ENCODE data around the gene TBC1D10B.
"Not testable (repeated sequence)": the region's sequence is repeated elsewhere in the genome, so short reads cannot be mapped to it uniquely, and the experiment has no call there.

The TBC1D10B gene

DNA sequence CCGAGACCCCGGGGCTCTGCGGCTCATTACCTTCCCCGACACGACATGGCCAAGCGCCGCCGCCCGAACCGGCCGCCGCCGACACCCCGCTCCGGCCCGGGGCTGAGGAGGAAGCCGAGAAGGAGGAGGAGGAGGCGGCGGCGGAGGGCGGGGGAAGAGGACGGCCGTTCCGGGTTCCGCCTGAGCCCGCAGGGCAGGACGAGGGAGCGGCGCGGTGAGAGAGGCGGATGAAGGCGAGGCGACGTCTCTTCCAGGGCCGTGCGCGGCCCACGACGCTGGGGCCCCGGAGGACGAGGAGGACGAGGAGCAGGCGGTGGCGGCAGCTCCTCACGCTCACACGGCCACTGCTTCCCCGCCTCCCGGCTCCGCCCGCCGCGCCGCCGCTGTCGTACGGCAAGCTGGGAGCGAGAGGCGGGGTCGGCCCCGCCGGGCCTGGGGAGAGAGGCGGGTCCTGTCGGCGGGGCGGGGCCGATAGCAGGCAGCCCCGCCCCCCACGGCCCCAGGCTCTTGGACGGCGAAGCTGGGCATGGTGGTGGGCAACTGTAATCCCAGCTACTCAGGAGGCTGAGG, 35.2 kb downstream of the TBC1D10B start:
- DNase-seq (ENCODE audit: low read depth in 2 of 2) = peak; percentile 75 to 84

DNA sequence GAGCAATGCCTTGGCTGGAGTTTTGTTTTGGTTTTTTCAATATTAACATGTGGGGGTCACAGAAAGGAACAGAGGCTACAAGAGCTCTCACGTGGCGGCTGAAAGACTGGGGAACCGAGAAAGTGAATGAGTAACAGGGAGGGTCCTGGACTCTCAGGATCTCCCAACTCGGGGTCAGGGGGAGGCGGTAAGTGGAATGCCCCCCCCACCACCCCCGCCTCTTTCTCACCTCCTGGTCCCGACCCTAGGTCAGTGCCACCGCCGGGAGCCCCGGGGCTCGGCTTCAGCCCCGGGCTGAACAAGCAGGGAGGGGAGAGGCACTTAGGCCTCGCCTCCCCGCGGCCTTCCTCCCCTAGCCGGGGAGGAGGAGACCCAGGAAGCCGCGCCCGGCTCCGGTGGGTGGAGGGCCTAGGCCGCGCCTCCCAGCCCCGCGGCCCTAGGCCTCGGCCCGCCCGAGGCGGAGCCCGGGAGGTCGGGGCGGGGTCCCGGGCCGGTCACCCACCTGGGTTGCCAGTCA, 35.8 kb downstream of the TBC1D10B start:
- peak; percentile 78 to 81 for DNase-seq (ENCODE audit: low read depth in 2 of 2)

DNA sequence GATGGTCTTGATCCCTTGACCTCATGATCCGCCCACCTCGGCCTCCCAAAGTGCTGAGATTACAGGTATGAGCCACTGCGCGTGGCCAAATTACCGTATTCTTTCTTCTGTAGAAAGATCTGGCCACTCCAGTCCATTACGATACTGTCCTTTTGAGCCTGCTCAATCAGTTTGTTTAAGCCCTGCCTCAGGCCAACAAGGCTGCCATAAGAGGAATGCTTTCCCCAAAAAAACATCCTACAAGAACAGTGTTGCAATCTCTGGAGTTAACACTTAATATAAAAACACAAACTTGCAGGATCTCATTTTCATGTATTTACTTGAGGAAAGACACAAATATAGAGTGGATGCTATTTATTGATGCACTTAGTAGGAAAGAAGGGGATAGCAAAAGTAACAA, 46.1 kb downstream of the TBC1D10B start:
- not testable (repeated sequence) for DNase-seq (ENCODE audit: low read depth in 2 of 2)

DNA sequence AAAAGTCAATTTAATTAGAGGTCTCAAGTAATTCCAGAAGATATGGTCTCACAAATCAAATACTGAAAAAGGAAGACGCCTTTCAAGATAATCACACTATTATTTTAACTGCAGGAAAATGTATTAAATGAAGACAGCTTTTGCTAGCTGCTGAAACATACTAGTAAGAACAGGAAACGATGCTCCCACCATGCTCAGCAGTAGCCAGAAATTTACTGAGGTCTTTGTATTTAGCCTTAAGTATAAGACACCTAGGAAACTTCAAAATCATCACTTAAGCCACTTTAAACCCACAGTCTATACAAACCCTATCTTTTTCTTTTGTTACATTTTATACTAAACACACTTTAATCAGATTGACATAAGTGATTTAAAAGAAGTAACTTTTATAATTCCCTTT, 51.6 kb downstream of the TBC1D10B start:
- DNase-seq (ENCODE audit: low read depth in 2 of 2) = not testable (repeated sequence)

GRCh38 chr16:30310937-30311336, 59.4 kb downstream of the TBC1D10B start:
- not testable (repeated sequence) for DNase-seq (ENCODE audit: low read depth in 2 of 2)

DNA sequence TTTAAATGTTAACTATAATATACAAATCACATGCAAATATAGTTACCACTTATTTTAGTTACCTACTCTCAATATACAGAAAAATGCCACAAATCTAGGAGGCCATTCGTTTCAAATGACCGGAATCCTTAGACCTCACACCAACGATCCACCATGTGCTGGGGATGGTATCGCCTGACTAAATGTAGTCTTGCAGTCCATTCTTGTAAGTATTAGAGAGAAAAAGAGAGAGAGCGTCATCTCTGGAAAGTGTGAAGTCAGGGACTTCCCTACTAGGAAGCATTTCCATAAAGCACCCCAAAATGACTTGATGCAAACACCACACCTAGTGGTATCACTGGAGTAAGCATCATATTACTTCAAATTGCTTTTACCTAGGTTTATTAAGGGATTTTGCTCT, 61.0 kb downstream of the TBC1D10B start:
- DNase-seq (ENCODE audit: low read depth in 2 of 2) = not testable (repeated sequence)
